Stimulated activated naive CD4-positive, alpha-beta T cell (primary cell): Measurements from ENCODE around the gene HRAS.

Experiments used
- DNase-seq, 6 experiments: peaks; one replicate each; lab custom pipeline; 2025; lab: John Stamatoyannopoulos, UW

The HRAS gene

GRCh38 chr11:567011-567628 lies 31.7 kb upstream of the HRAS start:
- DNase-seq = no peak

- no peak for DNase-seq
These were observed 30.6 kb upstream of the HRAS start for GRCh38 chr11:565921-566509.

- no peak for DNase-seq
These were observed 28.6 kb upstream of the HRAS start for GRCh38 chr11:563812-564578.

GRCh38 chr11:563066-563811 lies 27.9 kb upstream of the HRAS start:
- no peak for DNase-seq

GRCh38 chr11:562046-562645 lies 26.8 kb upstream of the HRAS start:
- DNase-seq = no peak

- peak in 3 of 6 experiments; percentile 41 to 59 (median 43) for DNase-seq
These were observed 26.0 kb upstream of the HRAS start for GRCh38 chr11:561148-562003.

- DNase-seq = peak; percentile 89 to 96 (median 95)
These were observed 25.1 kb upstream of the HRAS start, which contains the start of the genes LMNTD2 and RASSF7 for GRCh38 chr11:560305-561147. LMNTD2 (minus strand) TSS chr11:560738; CDS start chr11:560716, 22 bp downstream. RASSF7 (plus strand) TSS chr11:560970; CDS start chr11:561769, 799 bp downstream.

GRCh38 chr11:559712-560304 lies 24.4 kb upstream of the HRAS start:
- DNase-seq = peak in 3 of 6 experiments; percentile 25 to 53 (median 34)

- peak in 2 of 6 experiments; percentile 42 to 49 for DNase-seq
These were observed 23.7 kb upstream of the HRAS start for GRCh38 chr11:559020-559620.

GRCh38 chr11:558503-558902 lies 23.1 kb upstream of the HRAS start:
- DNase-seq = no peak

GRCh38 chr11:557328-558132 lies 22.2 kb upstream of the HRAS start:
- no peak for DNase-seq

GRCh38 chr11:556662-557256 lies 21.4 kb upstream of the HRAS start:
- DNase-seq = no peak

- peak in 2 of 6 experiments; percentile 38 to 54 for DNase-seq
These were observed 20.6 kb upstream of the HRAS start for GRCh38 chr11:555780-556661.

- DNase-seq = peak in 2 of 6 experiments; percentile 46 to 54
These were observed 19.9 kb upstream of the HRAS start for GRCh38 chr11:555227-555779.

GRCh38 chr11:554428-555226 lies 19.3 kb upstream of the HRAS start:
- DNase-seq = peak; percentile 55 to 76 (median 71)

GRCh38 chr11:553988-554340 lies 18.6 kb upstream of the HRAS start:
- DNase-seq = no peak
